KMS-11 (cell line): ENCODE results near the gene POLR2L.

Source experiments
- H2AFZ ChIP-seq: fragments of 200-600 bp; sonication (generic); 2 replicates; pipeline ENCODE4 v1.6.1; 2016; ENCODE audit warnings: antibody characterized with exemption, mixed run types, low read depth
- H3K27ac ChIP-seq: fragments of 200-600 bp; sonication (generic); 2 replicates; pipeline ENCODE4 v1.6.1; 2016; ENCODE audit warnings: mild to moderate bottlenecking, mixed run types
- H3K27me3 ChIP-seq: fragments of 200-600 bp; sonication (generic); 2 replicates; pipeline ENCODE4 v1.6.1; 2017; ENCODE audit warnings: mild to moderate bottlenecking, low read depth, mixed run types, moderate library complexity; ENCODE audit not compliant: insufficient read depth
- H3K36me3 ChIP-seq: fragments of 200-600 bp; sonication (generic); 2 replicates; pipeline ENCODE4 v1.6.1; 2017; ENCODE audit warnings: mild to moderate bottlenecking, mixed run types; ENCODE audit not compliant: insufficient read depth
- H3K4me1 ChIP-seq: fragments of 200-600 bp; sonication (generic); 2 replicates; pipeline ENCODE4 v1.6.1; 2016; ENCODE audit warnings: mild to moderate bottlenecking, low read depth, mixed run types; ENCODE audit not compliant: poor library complexity, severe bottlenecking
- H3K4me2 ChIP-seq: fragments of 200-600 bp; sonication (generic); 2 replicates; pipeline ENCODE4 v1.7.0; 2016; ENCODE audit warnings: mild to moderate bottlenecking, mixed run types
- H3K4me3 ChIP-seq: fragments of 200-600 bp; sonication (generic); IDR thresholded peaks from 2 replicates; pipeline ENCODE4 v1.6.1; 2017; ENCODE audit warnings: low read depth, low read length, mixed read lengths; ENCODE audit not compliant: insufficient read depth
- H3K79me2 ChIP-seq: fragments of 200-600 bp; sonication (generic); 2 replicates; pipeline ENCODE4 v1.6.1; 2016; ENCODE audit warnings: low read depth, mixed run types; ENCODE audit not compliant: insufficient read depth
- H3K9ac ChIP-seq: fragments of 200-600 bp; sonication (generic); 2 replicates; pipeline ENCODE4 v1.6.1; 2016; ENCODE audit warnings: mild to moderate bottlenecking, mixed run types
- H4K20me1 ChIP-seq: fragments of 200-600 bp; sonication (generic); 2 replicates; pipeline ENCODE4 v1.6.1; 2016; ENCODE audit warnings: mild to moderate bottlenecking, mixed run types; ENCODE audit not compliant: insufficient read depth
- TF ChIP-seq, protein P1 (sequence below): fragments of 200-600 bp; sonication (generic); conservative IDR thresholded peaks from 2 replicates; pipeline ENCODE4 v1.6.1; 2017; ENCODE audit warnings: low read depth, mild to moderate bottlenecking, antibody characterized with exemption, low read length, moderate library complexity, mixed read lengths

POLR2L gene

GRCh38 chr11:794013-794765 is 48.1 kb downstream of the POLR2L start:
- Histone ChIP-seq H4K20me1 (no peaks in the 10 kb centered on the region), H3K79me2 (0 out of 2 replicates have a peak, but pooled peaks cover 4% of the 10 kb centered on the region), H3K4me1 (peaks cover 17% of the 10 kb centered on the region), H2AFZ (no peak overlapping the region), H3K27ac (no peak overlapping the region), H3K27me3 (no peaks in the 10 kb centered on the region), H3K4me2 (no peak overlapping the region), H3K36me3 (no peaks in the 10 kb centered on the region), H3K4me3 (no peak overlapping the region), H3K9ac (no peak overlapping the region)
- TF ChIP-seq, protein P1, sequence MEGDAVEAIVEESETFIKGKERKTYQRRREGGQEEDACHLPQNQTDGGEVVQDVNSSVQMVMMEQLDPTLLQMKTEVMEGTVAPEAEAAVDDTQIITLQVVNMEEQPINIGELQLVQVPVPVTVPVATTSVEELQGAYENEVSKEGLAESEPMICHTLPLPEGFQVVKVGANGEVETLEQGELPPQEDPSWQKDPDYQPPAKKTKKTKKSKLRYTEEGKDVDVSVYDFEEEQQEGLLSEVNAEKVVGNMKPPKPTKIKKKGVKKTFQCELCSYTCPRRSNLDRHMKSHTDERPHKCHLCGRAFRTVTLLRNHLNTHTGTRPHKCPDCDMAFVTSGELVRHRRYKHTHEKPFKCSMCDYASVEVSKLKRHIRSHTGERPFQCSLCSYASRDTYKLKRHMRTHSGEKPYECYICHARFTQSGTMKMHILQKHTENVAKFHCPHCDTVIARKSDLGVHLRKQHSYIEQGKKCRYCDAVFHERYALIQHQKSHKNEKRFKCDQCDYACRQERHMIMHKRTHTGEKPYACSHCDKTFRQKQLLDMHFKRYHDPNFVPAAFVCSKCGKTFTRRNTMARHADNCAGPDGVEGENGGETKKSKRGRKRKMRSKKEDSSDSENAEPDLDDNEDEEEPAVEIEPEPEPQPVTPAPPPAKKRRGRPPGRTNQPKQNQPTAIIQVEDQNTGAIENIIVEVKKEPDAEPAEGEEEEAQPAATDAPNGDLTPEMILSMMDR, result no peak

DNA sequence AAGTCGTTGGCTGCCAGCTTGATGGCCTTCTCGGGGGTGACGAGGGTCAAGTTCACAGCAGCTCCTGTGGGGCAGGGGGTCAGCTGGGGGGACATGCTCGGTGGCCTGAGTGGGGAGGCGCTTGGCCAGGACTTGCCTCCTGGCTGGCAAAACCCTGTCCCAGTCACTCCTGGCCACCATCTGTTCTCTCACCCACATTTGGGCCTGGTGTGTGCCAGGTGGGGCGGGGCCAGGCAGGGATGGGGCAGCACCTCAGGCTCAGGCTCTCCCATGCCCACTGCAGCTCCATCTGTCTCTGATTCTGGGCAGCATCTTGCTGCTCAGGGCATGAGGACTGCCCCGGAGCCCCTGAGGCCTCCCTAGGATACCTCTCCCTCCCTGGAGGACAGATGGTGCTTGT is 48.8 kb downstream of the POLR2L start:
- Histone ChIP-seq H3K4me1 (peaks cover 19% of the 10 kb centered on the region), H3K4me2 (no peak overlapping the region), H2AFZ (no peak overlapping the region), H3K27me3 (no peaks in the 10 kb centered on the region), H3K27ac (no peak overlapping the region), H4K20me1 (no peaks in the 10 kb centered on the region), H3K79me2 (0 out of 2 replicates have a peak, but pooled peaks cover 4% of the 10 kb centered on the region), H3K9ac (no peak overlapping the region), H3K36me3 (no peaks in the 10 kb centered on the region), H3K4me3 (no peak overlapping the region)
- TF ChIP-seq, protein P1, result no peak

DNA sequence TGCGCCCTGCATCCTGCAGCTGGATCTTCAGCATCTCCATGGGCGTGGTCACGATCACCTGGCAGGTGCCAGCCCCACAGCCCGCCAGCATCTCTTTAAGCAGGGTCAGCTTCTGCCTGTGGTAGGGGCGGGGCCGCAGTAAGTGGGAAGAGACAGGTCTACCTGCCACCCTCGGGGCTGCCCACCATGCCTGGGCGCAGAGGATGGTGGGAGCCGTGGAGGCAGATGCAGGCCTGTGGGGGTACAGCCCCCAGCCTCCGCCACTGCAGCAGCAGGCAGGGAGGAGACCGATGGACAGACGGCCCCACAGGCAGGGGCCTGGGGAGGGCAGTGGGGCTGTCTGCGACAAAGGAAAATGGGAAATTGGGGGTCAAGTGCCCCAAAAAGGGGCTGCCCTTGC is 49.5 kb downstream of the POLR2L start:
- H3K36me3 ChIP-seq, result no peaks in the 10 kb centered on the region
- H3K4me3 ChIP-seq, result no peak overlapping the region
- no peak overlapping the region for H3K27ac ChIP-seq
- H3K4me1 ChIP-seq, result peaks cover 16% of the 10 kb centered on the region
- TF ChIP-seq, protein P1, result no peak
- no peak overlapping the region for H3K9ac ChIP-seq
- no peak overlapping the region for H2AFZ ChIP-seq
- H3K27me3 ChIP-seq, result no peaks in the 10 kb centered on the region
- no peaks in the 10 kb centered on the region for H4K20me1 ChIP-seq
- H3K4me2 ChIP-seq, result no peak overlapping the region
- 0 out of 2 replicates have a peak, but pooled peaks cover 4% of the 10 kb centered on the region for H3K79me2 ChIP-seq

DNA sequence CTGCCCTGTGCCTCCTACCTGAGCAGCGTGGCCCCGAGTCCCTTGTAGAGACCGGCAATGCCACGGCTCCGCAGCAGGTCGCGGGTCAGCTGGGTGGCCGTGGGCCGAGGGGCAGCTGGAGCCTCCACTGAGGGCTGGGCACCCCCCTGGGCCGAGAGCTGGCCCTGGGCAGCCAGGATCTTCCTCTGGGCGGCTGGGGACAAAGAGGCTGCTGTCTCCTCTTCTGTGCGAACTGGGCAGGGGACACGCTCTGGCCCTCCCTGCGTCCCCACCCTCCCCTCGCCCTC is 49.9 kb downstream of the POLR2L start:
- TF ChIP-seq, protein P1, result no peak
- H3K4me1 ChIP-seq, result peaks cover 16% of the 10 kb centered on the region
- H3K4me2 ChIP-seq, result no peak overlapping the region
- H3K27me3 ChIP-seq, result no peaks in the 10 kb centered on the region
- H3K36me3 ChIP-seq, result no peaks in the 10 kb centered on the region
- no peak overlapping the region for H3K27ac ChIP-seq
- no peak overlapping the region for H3K9ac ChIP-seq
- no peak overlapping the region for H3K4me3 ChIP-seq
- no peak overlapping the region for H2AFZ ChIP-seq
- 0 out of 2 replicates have a peak, but pooled peaks cover 4% of the 10 kb centered on the region for H3K79me2 ChIP-seq
- H4K20me1 ChIP-seq, result no peaks in the 10 kb centered on the region
